ENCODE data around the gene PWWP2B.

PWWP2B gene

DNA sequence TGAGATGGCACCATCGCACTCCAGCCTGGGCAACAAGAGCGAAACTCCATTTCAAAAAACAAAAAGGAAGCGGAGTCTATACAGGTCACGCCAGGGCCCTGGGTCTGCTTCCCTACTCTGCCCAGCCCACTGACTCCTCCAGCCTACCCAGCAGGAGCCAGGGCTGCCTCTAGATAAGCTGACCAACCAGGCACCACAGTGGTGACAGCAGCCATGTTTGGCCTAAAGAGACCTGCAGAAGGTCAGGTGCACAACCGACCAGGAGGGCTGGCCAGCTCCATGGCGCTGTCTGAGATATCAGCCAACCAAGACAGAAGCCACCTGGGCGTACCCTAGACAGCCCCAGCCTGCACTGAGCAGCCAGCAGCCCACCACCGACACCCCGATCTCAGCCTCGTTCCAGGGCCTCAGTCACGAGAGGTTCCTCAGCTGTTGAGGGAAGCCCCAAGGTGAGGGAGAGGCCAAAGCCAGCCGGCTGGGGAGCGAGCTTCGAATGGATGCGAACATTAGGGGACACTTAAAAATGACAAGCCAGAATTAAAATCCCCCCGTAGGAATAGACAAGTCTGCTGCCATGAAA, 24.4 kb upstream of the PWWP2B start:
- H3K4me3 ChIP-seq (ENCODE audit: control insufficient read depth, low read depth, low read length) = no peak overlapping the region
- DNase-seq (ENCODE audit: low read depth) = no peak
- TF ChIP-seq, protein P1, sequence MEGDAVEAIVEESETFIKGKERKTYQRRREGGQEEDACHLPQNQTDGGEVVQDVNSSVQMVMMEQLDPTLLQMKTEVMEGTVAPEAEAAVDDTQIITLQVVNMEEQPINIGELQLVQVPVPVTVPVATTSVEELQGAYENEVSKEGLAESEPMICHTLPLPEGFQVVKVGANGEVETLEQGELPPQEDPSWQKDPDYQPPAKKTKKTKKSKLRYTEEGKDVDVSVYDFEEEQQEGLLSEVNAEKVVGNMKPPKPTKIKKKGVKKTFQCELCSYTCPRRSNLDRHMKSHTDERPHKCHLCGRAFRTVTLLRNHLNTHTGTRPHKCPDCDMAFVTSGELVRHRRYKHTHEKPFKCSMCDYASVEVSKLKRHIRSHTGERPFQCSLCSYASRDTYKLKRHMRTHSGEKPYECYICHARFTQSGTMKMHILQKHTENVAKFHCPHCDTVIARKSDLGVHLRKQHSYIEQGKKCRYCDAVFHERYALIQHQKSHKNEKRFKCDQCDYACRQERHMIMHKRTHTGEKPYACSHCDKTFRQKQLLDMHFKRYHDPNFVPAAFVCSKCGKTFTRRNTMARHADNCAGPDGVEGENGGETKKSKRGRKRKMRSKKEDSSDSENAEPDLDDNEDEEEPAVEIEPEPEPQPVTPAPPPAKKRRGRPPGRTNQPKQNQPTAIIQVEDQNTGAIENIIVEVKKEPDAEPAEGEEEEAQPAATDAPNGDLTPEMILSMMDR (conservative IDR thresholded peaks at IDR 0.05; ENCODE audit: control insufficient read depth, insufficient read depth, low read depth, low read length) = no peak

DNA sequence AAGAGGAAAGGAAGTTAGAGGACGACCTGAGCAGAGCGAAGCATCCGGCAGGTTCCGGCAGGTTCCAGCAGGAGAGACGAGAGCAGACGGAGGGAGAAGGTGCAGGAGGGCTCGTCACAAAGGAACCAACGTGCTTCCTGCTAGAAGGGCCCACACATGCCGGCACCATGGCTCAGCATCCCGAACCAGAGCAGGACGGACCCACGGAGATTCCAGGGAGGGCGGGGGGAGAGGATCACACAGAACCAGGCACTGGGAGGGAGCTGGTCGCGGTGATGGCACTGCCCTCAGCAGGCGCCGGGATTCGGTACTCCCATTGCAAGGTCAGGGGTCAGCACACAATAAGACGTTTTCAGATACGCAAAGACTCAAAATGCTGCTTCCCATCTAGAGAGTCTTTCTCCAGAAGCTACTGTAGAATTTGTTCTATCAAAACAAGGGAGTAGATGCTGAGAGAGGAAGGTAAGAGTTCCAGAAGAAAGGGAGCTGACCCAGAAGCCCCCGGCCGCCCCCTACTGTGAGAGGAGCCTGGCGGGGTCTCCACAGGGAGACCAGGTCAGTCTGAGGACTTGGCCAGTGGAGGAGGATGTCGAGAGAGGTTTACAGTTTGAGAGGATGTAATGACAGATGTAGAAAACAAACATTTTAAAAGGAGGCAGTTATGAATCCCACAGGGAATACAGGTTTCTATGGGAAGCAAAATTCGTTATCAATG, 23.6 kb upstream of the PWWP2B start:
- TF ChIP-seq, protein P1 (conservative IDR thresholded peaks at IDR 0.05; ENCODE audit: control insufficient read depth, insufficient read depth, low read depth, low read length) = no peak

DNA sequence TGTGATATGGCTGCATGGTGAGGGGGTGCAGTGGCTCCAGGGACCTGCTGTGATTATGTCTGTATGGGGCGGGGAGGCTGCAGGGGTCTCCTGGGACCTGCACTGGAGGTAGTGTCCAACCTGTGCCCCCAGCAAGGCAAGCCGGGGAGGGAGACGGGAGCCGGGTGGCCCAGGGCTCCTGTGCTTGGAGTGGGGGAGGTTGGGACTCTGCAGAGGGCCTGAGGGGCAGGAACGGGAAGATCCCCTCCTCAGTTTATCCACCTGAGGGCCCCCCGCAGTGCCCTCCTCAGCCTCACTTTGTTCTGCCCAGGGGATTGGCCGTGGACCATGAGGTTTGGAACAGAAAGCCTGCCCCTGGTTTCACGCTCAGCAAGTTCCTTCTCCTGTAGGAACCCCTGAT, 22.8 kb upstream of the PWWP2B start:
- TF ChIP-seq, protein P1 (conservative IDR thresholded peaks at IDR 0.05; ENCODE audit: control insufficient read depth, insufficient read depth, low read depth, low read length) = no peak
- DNase-seq (ENCODE audit: low read depth) = no peak
- H3K4me3 ChIP-seq (ENCODE audit: control insufficient read depth, low read depth, low read length) = no peak overlapping the region

More for the DNA sequence above, 23.6 kb upstream of the PWWP2B start:
- no peak overlapping the region for H3K4me3 ChIP-seq (ENCODE audit: control insufficient read depth, low read depth, low read length)
- DNase-seq (ENCODE audit: low read depth) = no peak

DNA sequence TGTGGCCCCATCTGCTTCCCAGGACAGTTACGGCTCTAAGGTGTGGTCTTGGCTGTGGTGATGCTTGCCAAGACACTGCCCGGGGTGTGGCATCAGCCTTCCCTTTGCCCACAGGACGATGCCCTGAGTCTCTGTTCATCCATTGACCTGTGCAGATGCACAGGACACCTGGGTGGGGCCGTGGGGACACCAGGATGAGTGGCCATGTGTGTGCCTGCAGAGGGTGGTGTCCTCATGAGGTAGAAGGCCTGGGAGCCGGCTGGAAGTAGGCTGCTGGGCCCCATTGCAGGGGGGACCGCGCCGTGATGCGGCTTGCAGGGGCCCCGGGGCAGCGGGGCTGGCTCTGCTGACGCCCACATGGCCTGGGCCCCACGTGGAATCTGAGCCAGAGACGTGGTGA, 22.4 kb upstream of the PWWP2B start:
- no peak for DNase-seq (ENCODE audit: low read depth)
- no peak overlapping the region for H3K4me3 ChIP-seq (ENCODE audit: control insufficient read depth, low read depth, low read length)
- TF ChIP-seq, protein P1 (conservative IDR thresholded peaks at IDR 0.05; ENCODE audit: control insufficient read depth, insufficient read depth, low read depth, low read length) = no peak

DNA sequence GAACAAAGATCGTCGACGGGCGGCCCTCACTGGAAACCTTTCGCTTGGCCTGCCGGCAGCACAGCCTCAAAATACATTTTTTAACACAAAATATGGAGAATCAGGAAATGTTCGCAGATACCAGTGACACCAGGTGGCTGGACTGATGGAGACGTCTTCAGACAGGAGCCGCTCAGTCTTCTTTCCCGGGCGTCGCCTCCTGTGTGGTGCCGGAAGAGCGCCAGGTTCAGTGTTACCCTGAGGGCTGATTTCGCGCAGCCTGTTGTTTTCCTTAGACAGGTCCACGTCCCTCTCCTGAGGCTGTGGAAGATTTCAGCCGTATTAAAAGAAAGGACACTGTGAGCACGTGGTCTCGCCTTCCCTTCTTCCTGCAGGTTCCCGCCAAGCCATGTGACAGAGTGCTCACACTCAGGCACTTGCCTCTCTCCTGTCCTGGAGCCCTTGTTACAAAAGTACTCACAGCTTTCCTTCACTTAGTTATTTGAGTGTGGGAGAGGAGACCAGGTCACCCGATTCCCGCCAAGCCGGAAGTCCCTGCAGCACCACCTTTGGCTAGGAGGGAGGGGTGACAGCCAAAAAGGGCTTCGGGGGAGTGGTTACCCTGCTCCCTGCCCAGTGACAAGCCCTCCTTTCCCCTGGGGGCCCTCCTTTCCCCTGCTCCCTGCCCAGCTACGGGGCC, 21.7 kb upstream of the PWWP2B start:
- TF ChIP-seq, protein P1 (conservative IDR thresholded peaks at IDR 0.05; ENCODE audit: control insufficient read depth, insufficient read depth, low read depth, low read length) = no peak
- H3K4me3 ChIP-seq (ENCODE audit: control insufficient read depth, low read depth, low read length) = no peak overlapping the region
- no peak for DNase-seq (ENCODE audit: low read depth)

DNA sequence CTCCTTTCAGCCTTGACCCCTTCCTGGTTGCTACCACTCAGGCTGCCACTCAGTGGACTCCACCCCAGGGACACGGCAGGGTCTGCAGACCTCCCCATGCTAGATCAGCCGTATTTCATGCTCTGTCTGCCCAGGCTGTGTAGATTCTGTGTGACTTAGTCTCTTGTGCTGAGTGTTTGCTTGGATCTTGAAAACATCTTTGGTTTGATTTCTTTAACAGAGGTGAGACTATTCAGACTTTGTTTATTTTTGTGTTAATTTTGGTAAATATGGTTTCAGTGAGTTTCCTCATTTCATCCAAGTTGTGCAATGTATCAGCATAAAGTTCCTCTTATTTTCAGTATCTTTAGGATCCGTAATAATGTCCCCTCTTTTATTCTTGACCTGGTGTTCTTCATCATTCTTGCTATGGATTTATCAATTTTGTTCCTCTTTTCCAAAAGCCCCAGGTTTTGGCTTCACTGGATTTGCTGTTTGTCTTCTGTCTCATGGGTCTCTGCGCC, 21.2 kb upstream of the PWWP2B start:
- TF ChIP-seq, protein P1 (conservative IDR thresholded peaks at IDR 0.05; ENCODE audit: control insufficient read depth, insufficient read depth, low read depth, low read length) = no peak
- H3K4me3 ChIP-seq (ENCODE audit: control insufficient read depth, low read depth, low read length) = no peak overlapping the region
- DNase-seq (ENCODE audit: low read depth) = no peak

All from fibroblast of mammary gland (primary cell).